Astrocyte (in vitro differentiated cells and primary cell): Measurements from ENCODE around the gene ZCCHC2. TPM values are rescaled to one million over a fixed set of nuclear protein-coding genes. Genes with fewer than 3 reads are reported as not detected.
A peak's percentile ranks its signal among the peaks of the same experiment; 100 is the strongest.

ENCODE experiments used
- DNase-seq: peaks from one replicate; pipeline ENCODE4 v3.0.0-alpha.2; 2010; ENCODE audit warnings: low read depth
- FAIRE-seq: peaks from 2 replicates; lab custom pipeline; 2011; peaks lifted over from hg19 to GRCh38; lab: Jason Lieb, UNC
- H2AFZ ChIP-seq: 2 replicates; pipeline ENCODE4 v1.6.0; 2012; ENCODE audit warnings: low read depth, low read length, inconsistent platforms
- H3K27ac ChIP-seq: 2 replicates; pipeline ENCODE4 v1.5.1; 2011; ENCODE audit warnings: low read depth, low read length, inconsistent platforms
- H3K27me3 ChIP-seq: 2 replicates; pipeline ENCODE4 v1.6.0; 2011; ENCODE audit warnings: low read length, inconsistent platforms; ENCODE audit not compliant: insufficient read depth
- H3K36me3 ChIP-seq: 2 replicates; pipeline ENCODE4 v1.5.1; 2011; ENCODE audit warnings: low read length, inconsistent platforms; ENCODE audit not compliant: insufficient read depth
- H3K4me1 ChIP-seq: 2 replicates; pipeline ENCODE4 v1.5.1; 2011; ENCODE audit warnings: low read length, inconsistent platforms; ENCODE audit not compliant: insufficient read depth
- H3K4me2 ChIP-seq: 2 replicates; pipeline ENCODE4 v1.6.0; 2012; ENCODE audit warnings: low read length, inconsistent platforms
- H3K4me3 ChIP-seq: 2 replicates; pipeline ENCODE4 v1.5.1; 2011; ENCODE audit warnings: low read depth, mild to moderate bottlenecking, low read length, inconsistent platforms; ENCODE audit not compliant: insufficient read depth
- H3K79me2 ChIP-seq: 2 replicates; pipeline ENCODE4 v1.6.0; 2012; ENCODE audit warnings: mild to moderate bottlenecking, low read length, inconsistent platforms; ENCODE audit not compliant: insufficient read depth
- H3K9ac ChIP-seq: 2 replicates; pipeline ENCODE4 v1.6.0; 2012; ENCODE audit warnings: mild to moderate bottlenecking, low read length, inconsistent platforms
- H3K9me3 ChIP-seq: 2 replicates; pipeline ENCODE4 v1.5.1; 2012; ENCODE audit warnings: low read depth, mild to moderate bottlenecking, low read length, inconsistent platforms; ENCODE audit not compliant: insufficient read depth
- H4K20me1 ChIP-seq: 2 replicates; pipeline ENCODE4 v1.6.0; 2012; ENCODE audit warnings: low read length, inconsistent platforms; ENCODE audit not compliant: insufficient read depth
- H3K27ac Mint-ChIP-seq: one replicate; pipeline ENCODE4 v1.8.0; 2021; ENCODE audit warnings: mild to moderate bottlenecking, mixed read lengths; ENCODE audit not compliant: unreplicated experiment
- H3K27me3 Mint-ChIP-seq: one replicate; pipeline ENCODE4 v1.8.0; 2021; ENCODE audit warnings: low read depth, mixed read lengths; ENCODE audit not compliant: unreplicated experiment
- H3K36me3 Mint-ChIP-seq: one replicate; pipeline ENCODE4 v1.8.0; 2021; ENCODE audit warnings: low read depth, mixed read lengths; ENCODE audit not compliant: unreplicated experiment
- H3K4me1 Mint-ChIP-seq: one replicate; pipeline ENCODE4 v1.8.0; 2021; ENCODE audit warnings: low read depth, mixed read lengths; ENCODE audit not compliant: unreplicated experiment
- H3K4me3 Mint-ChIP-seq: one replicate; pipeline ENCODE4 v1.8.0; 2021; ENCODE audit warnings: mild to moderate bottlenecking, moderate library complexity, mixed read lengths; ENCODE audit not compliant: unreplicated experiment
- H3K9me3 Mint-ChIP-seq: one replicate; pipeline ENCODE4 v1.8.0; 2021; ENCODE audit warnings: mild to moderate bottlenecking, mixed read lengths; ENCODE audit not compliant: unreplicated experiment
- CTCF ChIP-seq: IDR thresholded peaks from 2 replicates; pipeline ENCODE4 v1.5.1; 2011; ENCODE audit warnings: low read depth, mild to moderate bottlenecking, inconsistent platforms, low read length, moderate library complexity; ENCODE audit not compliant: insufficient read depth
- EZH2 ChIP-seq: IDR thresholded peaks from 2 replicates; pipeline ENCODE4 v1.6.1; 2012; ENCODE audit warnings: mild to moderate bottlenecking, low read length, inconsistent platforms; ENCODE audit not compliant: insufficient read depth
- total RNA-seq: library from RNA; stranded (reverse); gene quantifications from 2 replicates; pipeline ENCODE4 v1.2.1, GENCODE V29; 2021

The ZCCHC2 gene
- total RNA-seq, 1 donor from 2014 or later, result 14.8 TPM

GRCh38 chr18:62521593-62521992, 1.2 kb upstream of the ZCCHC2 start:
- Mint-ChIP-seq H3K9me3 (no peaks in the 10 kb centered on the region), H3K27ac (peak overlapping the region; percentile 15), H3K27me3 (no peaks in the 10 kb centered on the region), H3K4me1 (peaks cover 17% of the 10 kb centered on the region), H3K36me3 (peaks cover 4% of the 10 kb centered on the region), H3K4me3 (peak overlapping the region; percentile 97)
- Histone ChIP-seq H3K27ac (no peak overlapping the region), H3K9ac (no peak overlapping the region), H3K36me3 (no peaks in the 10 kb centered on the region), H3K27me3 (peaks cover 2% of the 10 kb centered on the region), H3K9me3 (no peaks in the 10 kb centered on the region), H3K4me1 (peaks cover 12% of the 10 kb centered on the region), H3K4me3 (no peak overlapping the region), H2AFZ (no peak overlapping the region), H3K79me2 (peaks cover 20% of the 10 kb centered on the region), H3K4me2 (peak overlapping the region; percentile 92), H4K20me1 (peaks cover 7% of the 10 kb centered on the region)
- no peak for TF ChIP-seq CTCF
- TF ChIP-seq EZH2, result no peak
- DNase-seq (no peak), FAIRE-seq (no peak)

GRCh38 chr18:62522178-62522503, 684 bp upstream of the ZCCHC2 start:
- Histone ChIP-seq H4K20me1 (peaks cover 7% of the 10 kb centered on the region), H2AFZ (peak overlapping the region; percentile 98), H3K9me3 (no peaks in the 10 kb centered on the region), H3K79me2 (peaks cover 22% of the 10 kb centered on the region), H3K4me3 (peak overlapping the region; percentile 66), H3K36me3 (no peaks in the 10 kb centered on the region), H3K9ac (peak overlapping the region; percentile 74), H3K27ac (no peak overlapping the region), H3K4me1 (peaks cover 12% of the 10 kb centered on the region), H3K27me3 (peaks cover 2% of the 10 kb centered on the region), H3K4me2 (peak overlapping the region; percentile 92)
- H3K27ac Mint-ChIP-seq, result peak overlapping the region; percentile 63
- FAIRE-seq (no peak), DNase-seq (no peak)
- H3K4me1 Mint-ChIP-seq, result peaks cover 17% of the 10 kb centered on the region
- H3K4me3 Mint-ChIP-seq, result peak overlapping the region; percentile 97
- no peaks in the 10 kb centered on the region for H3K27me3 Mint-ChIP-seq
- H3K9me3 Mint-ChIP-seq, result no peaks in the 10 kb centered on the region
- H3K36me3 Mint-ChIP-seq, result peaks cover 4% of the 10 kb centered on the region
- TF ChIP-seq CTCF (no peak), EZH2 (no peak)

- no peak for FAIRE-seq
Observed at GRCh38 chr18:62523255-62523588, 397 bp downstream of the ZCCHC2 start.

More at GRCh38 chr18:62523255-62523588, 397 bp downstream of the ZCCHC2 start:
- Mint-ChIP-seq H3K36me3 (no peaks in the 10 kb centered on the region), H3K27ac (no peak overlapping the region), H3K4me1 (peaks cover 17% of the 10 kb centered on the region), H3K9me3 (no peaks in the 10 kb centered on the region), H3K4me3 (no peak overlapping the region), H3K27me3 (no peaks in the 10 kb centered on the region)
- Histone ChIP-seq H3K79me2 (peaks cover 23% of the 10 kb centered on the region), H3K27me3 (peaks cover 2% of the 10 kb centered on the region), H2AFZ (no peak overlapping the region), H3K4me1 (peaks cover 12% of the 10 kb centered on the region), H3K4me3 (peak overlapping the region; percentile 66), H4K20me1 (peaks cover 7% of the 10 kb centered on the region), H3K9me3 (no peaks in the 10 kb centered on the region), H3K36me3 (no peaks in the 10 kb centered on the region), H3K9ac (no peak overlapping the region), H3K4me2 (peak overlapping the region; percentile 92), H3K27ac (no peak overlapping the region)
- no peak for TF ChIP-seq EZH2
- TF ChIP-seq CTCF, result no peak
- no peak for DNase-seq
